Endometrial microvascular endothelial cells (primary cell): ENCODE data around the gene ANGPTL4. TPM values are rescaled to one million over a fixed set of nuclear protein-coding genes. Genes with fewer than 3 reads are reported as not detected.
"Not testable (repeated sequence)": the region's sequence is repeated elsewhere in the genome, so short reads cannot be mapped to it uniquely, and the experiment has no call there.

Experiments
- in situ Hi-C: cut with HindIII; loops from 2 replicates; pipeline ENCODE4 v1.10.0; 2017; ENCODE audit warnings: low sequenced_read_pairs, low pct_unique_long_range_greater_than_20kb; ENCODE audit errors: inconsistent ontology term
- total RNA-seq: library from RNA; depleted of rRNA; stranded (reverse); fragments of >200 nt; gene quantifications from one replicate; pipeline ENCODE4 v1.2.3, GENCODE V29; 2015; ENCODE audit errors: inconsistent ontology term

ANGPTL4 gene
- total RNA-seq, 1 donor from 2014 or later, result 159 TPM

DNA sequence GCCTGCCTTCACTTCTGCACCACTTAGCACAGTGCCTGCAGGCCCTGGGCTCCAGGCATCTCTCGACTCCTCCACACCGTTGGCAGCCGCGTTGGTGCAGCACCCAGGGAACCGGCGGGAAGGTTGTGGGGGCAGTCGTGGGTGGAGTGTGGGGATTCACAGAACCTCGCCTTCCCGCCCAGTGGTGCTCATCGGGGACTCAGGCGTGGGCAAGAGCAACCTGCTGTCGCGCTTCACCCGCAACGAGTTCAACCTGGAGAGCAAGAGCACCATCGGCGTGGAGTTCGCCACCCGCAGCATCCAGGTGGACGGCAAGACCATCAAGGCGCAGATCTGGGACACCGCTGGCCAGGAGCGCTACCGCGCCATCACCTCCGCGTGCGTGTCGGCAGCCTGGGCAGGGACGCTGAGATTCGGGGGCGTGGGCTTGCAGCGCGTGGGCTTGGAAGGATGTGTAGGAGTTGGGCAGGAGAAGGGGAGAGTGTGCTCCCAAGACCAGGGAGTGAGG, 35.8 kb downstream of the ANGPTL4 start:
- in situ Hi-C loops, result no loop called here

DNA sequence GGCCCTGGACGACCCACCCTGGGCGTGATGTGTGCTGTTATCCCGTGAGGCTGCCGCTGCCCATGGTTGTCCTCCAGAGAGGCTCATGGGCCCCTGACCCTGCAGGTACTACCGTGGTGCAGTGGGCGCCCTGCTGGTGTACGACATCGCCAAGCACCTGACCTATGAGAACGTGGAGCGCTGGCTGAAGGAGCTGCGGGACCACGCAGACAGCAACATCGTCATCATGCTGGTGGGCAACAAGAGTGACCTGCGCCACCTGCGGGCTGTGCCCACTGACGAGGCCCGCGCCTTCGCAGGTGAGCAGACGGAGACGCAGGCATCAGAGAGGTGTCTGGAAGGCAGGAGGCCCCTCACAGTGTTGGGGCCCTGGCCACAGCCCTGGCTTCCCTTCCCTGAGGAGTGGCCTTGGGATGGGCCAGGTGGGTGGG, 38.0 kb downstream of the ANGPTL4 start:
- in situ Hi-C loops, result no loop called here

GRCh38 chr19:8403098-8403819, 39.3 kb downstream of the ANGPTL4 start:
- in situ Hi-C loops, result no loop called here

- in situ Hi-C loops, result no loop called here
Observed at GRCh38 chr19:8403820-8404109, 39.8 kb downstream of the ANGPTL4 start.

- in situ Hi-C loops, result no loop called here
Observed at GRCh38 chr19:8404391-8405151, 40.6 kb downstream of the ANGPTL4 start.

GRCh38 chr19:8410718-8411117, 46.8 kb downstream of the ANGPTL4 start:
- in situ Hi-C loops, result not testable (repeated sequence)

DNA sequence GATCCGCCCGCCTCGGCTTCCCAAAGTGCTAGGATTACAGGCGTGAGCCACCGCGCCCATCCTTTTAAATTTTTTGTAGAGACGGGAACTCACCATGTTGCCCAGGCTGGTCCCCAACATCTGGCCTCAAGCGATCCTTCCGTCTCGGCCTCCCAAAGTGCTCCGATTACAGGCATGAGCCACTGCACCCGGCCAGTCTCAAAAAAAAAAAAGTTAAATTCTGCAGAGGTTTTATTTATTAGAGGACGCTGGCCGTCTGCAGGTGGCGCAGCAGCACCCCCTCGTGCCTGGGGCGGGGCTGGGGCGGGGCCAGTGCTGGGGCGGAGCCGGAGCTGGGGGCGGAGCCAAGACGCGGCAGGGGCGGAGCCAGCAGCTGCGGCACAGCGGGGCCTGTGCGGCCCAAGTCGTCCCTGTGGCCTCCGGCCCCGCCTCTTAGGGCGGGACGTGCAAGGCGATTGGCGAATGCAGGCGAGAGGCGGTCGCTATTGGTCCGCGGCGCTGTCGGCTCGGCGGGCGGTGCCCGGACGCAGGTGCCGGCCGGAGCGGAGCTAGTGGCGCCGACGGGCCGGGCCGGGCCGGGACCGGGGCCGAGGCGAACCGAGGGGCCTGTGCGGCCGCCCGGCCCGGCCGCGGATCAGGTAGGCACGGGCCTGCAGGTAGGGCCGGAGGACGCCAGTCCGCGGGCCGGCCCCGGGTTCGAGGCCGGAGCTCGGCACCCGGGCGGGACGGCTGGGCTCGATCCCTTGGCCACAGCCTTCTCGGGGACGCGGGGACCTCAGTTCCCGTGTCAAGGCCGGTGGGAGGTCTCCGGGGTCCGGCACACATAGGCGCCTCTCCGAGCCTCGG, 49.1 kb downstream of the ANGPTL4 start, which contains the start of gene MARCHF2:
TSS of gene MARCHF2 (plus strand) at position 523 of the 846 bp plus-strand sequence. CDS start 8,536 bp downstream, outside the sequence.
- in situ Hi-C loops, result no loop called here

GRCh38 chr19:8413629-8413995, 49.7 kb downstream of the ANGPTL4 start:
- in situ Hi-C loops, result no loop called here

DNA sequence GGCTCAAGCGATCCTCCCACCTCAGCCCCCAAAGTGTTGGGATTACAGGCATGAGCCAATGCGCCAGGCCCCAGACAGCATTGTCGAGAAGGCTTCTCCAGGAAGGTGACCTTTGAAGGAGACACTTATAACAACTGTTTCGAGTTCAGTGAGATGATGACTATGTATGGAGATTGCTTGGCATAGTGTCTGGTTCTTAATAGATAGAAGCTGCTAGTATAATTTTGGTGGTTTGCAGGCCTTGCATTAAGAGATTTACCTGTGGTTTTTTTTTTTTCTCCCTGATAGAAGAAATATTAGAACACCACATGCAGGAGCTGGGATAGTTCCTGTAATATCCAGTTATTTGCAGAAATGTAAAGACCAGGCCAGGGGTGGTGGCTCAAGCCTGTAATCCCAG, 52.8 kb downstream of the ANGPTL4 start:
- in situ Hi-C loops, result no loop called here

DNA sequence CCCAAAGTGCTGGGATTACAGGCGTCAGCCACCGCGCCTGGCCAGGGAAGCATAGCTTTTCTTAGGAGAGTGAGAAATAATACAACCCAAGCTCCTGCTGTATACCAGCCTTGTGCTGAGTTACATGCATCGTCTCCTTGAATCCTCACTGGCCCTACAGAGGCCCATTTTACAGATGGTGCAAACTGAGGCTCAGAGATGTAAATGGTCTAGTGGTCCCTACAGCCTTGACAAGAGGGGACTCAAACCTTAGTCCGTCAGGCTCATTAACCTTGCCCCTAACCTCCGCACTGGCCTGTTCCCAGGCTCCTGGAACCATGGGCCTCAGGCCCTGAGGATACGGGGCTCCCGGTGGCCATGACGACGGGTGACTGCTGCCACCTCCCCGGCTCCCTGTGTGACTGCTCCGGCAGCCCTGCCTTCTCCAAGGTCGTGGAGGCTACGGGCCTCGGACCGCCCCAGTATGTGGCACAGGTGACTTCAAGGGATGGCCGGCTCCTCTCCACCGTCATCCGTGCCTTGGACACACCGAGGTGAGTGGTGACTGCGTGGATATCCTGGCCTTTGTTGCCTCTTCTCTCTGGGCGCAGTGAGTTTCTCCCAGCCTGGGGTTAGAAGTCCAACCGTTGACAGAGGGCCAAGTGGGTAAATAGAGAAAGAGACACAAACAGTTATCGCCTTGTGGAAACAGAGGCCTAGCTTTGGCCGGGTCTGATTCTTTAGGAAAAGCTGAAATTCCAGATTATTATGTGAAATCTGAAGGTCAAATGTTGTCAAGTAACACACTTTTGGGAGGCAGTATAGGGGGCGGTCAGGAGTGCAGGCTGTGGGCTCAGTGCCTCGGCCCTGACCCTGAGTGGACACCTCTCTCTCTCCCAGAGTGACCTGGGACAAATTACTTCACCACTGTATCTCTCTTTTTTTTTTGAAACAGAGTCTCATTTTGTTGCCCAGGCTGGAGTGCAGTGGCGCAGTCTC, 57.8 kb downstream of the ANGPTL4 start:
- in situ Hi-C loops, result no loop called here

DNA sequence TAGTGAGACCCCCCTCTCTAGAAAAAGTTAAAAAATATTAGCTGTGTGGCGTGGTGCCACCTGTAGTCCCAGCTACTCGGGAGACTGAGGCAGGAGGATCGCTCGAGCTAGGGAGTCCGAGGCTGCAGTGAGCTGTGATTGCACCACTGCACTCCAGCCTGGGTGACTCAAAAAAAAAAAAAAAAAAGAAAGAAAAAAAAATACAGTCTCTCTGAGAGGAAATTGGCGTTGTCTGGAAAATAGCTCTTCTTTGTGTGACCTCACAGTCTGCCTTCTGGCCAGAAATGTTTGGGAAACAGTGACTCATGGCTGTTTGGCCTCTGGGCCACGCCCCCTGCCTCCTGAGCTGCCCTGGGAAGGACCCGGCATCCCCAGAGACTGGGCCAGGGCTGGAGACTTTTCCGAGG, 59.9 kb downstream of the ANGPTL4 start:
- in situ Hi-C loops, result no loop called here

Other genes with a start within 250 kb of the ANGPTL4 start
- not detected for gene FBN3, start 214.6 kb upstream of the ANGPTL4 start, total RNA-seq
- gene CERS4, start 154.8 kb upstream of the ANGPTL4 start, total RNA-seq, result 5.7 TPM
- gene CD320, start 55.8 kb upstream of the ANGPTL4 start, total RNA-seq, result 169 TPM
- gene NDUFA7, start 42.8 kb upstream of the ANGPTL4 start, total RNA-seq, result 62.7 TPM
- gene RPS28, start 42.7 kb upstream of the ANGPTL4 start, total RNA-seq, result 352 TPM
- gene KANK3, start 20.9 kb upstream of the ANGPTL4 start, total RNA-seq, result 22.7 TPM
- gene RAB11B, start 26.2 kb downstream of the ANGPTL4 start, total RNA-seq, result 16.4 TPM
- 150 TPM for gene MARCHF2, start 49.1 kb downstream of the ANGPTL4 start, total RNA-seq
- 129 TPM for gene HNRNPM, start 80.8 kb downstream of the ANGPTL4 start, total RNA-seq
- not detected for gene PRAM1, start 138.5 kb downstream of the ANGPTL4 start, total RNA-seq
- 1.3 TPM for gene ZNF414, start 150.0 kb downstream of the ANGPTL4 start, total RNA-seq
- gene MYO1F, start 213.3 kb downstream of the ANGPTL4 start, total RNA-seq, result 0.19 TPM
- gene ADAMTS10, start 246.6 kb downstream of the ANGPTL4 start, total RNA-seq, result 2.7 TPM